ENCODE measurements around the gene RAB24.

RAB24 gene

DNA sequence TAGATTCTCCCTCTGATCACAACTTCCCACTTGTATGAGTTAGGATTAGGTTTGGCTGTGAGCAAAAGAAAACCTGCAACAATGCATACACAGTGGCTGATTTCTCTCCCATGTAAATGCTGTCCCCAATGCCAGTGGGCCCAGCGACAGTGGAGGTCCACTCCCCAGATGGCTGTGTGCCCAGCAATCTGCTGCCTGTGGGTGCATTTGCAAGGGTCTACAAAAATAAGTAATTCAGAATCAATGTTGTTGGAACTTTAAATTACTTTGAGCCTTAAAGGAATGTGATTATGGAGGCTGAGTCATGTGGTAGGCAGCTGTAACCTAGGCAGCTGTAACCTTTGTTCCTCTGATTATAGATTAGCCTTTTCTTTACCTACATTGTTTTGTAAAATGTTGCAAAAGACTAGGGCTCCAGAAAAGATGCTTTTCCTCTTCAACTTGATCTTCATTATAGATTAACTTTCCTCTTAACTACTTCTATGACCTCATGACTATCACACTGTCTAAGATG is 22.4 kb upstream of the RAB24 start:
- TF ChIP-seq, protein P1, sequence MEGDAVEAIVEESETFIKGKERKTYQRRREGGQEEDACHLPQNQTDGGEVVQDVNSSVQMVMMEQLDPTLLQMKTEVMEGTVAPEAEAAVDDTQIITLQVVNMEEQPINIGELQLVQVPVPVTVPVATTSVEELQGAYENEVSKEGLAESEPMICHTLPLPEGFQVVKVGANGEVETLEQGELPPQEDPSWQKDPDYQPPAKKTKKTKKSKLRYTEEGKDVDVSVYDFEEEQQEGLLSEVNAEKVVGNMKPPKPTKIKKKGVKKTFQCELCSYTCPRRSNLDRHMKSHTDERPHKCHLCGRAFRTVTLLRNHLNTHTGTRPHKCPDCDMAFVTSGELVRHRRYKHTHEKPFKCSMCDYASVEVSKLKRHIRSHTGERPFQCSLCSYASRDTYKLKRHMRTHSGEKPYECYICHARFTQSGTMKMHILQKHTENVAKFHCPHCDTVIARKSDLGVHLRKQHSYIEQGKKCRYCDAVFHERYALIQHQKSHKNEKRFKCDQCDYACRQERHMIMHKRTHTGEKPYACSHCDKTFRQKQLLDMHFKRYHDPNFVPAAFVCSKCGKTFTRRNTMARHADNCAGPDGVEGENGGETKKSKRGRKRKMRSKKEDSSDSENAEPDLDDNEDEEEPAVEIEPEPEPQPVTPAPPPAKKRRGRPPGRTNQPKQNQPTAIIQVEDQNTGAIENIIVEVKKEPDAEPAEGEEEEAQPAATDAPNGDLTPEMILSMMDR (conservative IDR thresholded peaks at IDR 0.05; ENCODE audit: low read length), result no peak
- H3K4me3 ChIP-seq (ENCODE audit: low read length), result no peak overlapping the region
- DNase-seq (ENCODE audit: low read depth), result no peak

GRCh38 chr5:177320879-177321278 is 17.4 kb upstream of the RAB24 start:
- TF ChIP-seq, protein P1 (conservative IDR thresholded peaks at IDR 0.05; ENCODE audit: low read length), result no peak
- no peak overlapping the region for H3K4me3 ChIP-seq (ENCODE audit: low read length)
- DNase-seq (ENCODE audit: low read depth), result no peak

DNA sequence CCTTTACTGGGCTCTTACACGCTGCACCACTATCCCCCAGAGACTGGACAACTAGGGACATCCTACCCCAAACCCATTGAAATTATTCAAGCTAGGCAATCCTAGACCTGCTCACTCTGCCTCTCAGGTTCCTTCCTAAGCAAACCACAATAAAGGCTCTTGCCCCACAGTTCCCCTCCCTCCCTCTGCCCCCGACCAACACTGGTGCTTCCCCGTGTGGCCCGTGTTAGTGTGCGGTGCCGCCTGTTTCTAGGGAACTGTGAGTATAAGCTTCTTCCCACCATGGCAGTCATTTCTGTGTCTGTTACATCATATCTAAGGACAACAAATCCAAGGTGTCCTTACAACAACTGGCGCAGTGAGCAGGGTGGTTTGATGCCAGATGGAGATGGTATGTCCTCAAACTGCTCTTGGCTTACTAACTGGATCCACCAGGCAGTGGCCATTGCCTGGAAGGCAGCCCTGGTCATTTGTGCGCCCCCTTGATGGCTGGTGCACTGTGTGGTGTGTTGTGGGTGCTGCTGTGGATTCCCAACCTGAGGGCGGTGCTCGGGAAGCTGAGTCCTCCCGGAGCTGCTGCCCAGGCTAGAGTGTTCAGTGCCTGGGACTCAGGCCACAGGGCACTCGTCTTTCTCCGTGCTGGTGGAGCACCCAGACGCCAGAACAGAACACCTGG is 16.5 kb upstream of the RAB24 start:
- TF ChIP-seq, protein P1 (conservative IDR thresholded peaks at IDR 0.05; ENCODE audit: low read length), result no peak; the same call in 1 of the 2 replicates
- no peak for DNase-seq (ENCODE audit: low read depth)
- no peak overlapping the region for H3K4me3 ChIP-seq (ENCODE audit: low read length)

- H3K4me3 ChIP-seq (ENCODE audit: low read length), result no peak overlapping the region
- DNase-seq (ENCODE audit: low read depth), result peak; percentile 78
- TF ChIP-seq, protein P1 (conservative IDR thresholded peaks at IDR 0.05; ENCODE audit: low read length), result peak; percentile 89
These were observed 14.4 kb upstream of the RAB24 start for GRCh38 chr5:177317959-177318377.

DNA sequence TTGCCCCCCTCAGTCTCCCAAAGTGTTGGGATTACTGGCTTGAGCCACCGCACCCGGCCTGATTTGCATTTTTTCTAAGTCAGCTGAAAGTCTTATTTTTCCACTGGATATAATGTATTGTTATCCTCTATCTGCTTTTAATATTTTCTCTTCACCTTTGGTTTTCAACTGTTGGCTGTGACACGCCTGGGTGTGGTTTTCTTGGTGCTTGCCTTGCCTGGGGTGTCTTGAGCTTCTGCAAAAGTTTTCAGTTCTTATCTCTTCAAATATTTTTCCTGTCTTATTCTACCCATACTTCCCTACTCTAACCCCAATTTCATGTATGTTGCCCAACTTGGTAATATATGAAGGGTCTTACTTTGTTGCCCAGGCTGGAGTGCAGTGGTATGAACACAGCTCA is 12.5 kb upstream of the RAB24 start:
- no peak overlapping the region for H3K4me3 ChIP-seq (ENCODE audit: low read length)
- TF ChIP-seq, protein P1 (conservative IDR thresholded peaks at IDR 0.05; ENCODE audit: low read length), result no peak
- DNase-seq (ENCODE audit: low read depth), result no peak

DNA sequence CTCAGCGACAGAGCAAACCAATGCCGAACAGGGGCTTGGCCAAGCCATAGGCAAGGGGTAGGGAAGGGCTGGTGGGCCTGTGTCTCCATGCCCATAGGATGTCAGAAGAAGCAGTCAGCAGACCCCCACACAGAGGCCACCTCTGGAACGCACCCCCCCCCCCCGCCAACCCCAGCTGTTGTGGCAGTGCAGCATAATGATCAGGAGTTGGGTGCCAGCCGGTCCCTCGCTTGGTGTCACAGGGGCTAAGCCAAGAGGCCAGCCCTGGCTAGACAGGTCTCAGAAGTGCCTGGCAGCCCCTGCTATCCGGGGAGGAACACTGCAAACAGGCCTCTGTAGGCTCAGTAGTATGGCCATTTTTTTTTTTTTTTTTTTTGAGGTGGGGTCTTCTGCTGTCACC is 11.9 kb upstream of the RAB24 start:
- TF ChIP-seq, protein P1 (conservative IDR thresholded peaks at IDR 0.05; ENCODE audit: low read length), result no peak
- no peak for DNase-seq (ENCODE audit: low read depth)
- no peak overlapping the region for H3K4me3 ChIP-seq (ENCODE audit: low read length)
